ENCODE measurements around the gene ATP5F1E. TPM values are rescaled to one million over a fixed set of nuclear protein-coding genes. Genes with fewer than 3 reads are reported as not detected.

Gene ATP5F1E
- total and polyA plus RNA-seq, 2 donors (not counting 3 experiments of a cell fraction or from before 2014, with no cell fraction given): 29.0 to 107 TPM

- Histone ChIP-seq H3K4me3 (replicated peaks in 1 of 3; ENCODE audit: insufficient read depth in 1 of 3, low read depth in 1 of 3, low read length in 3 of 3) (peak overlapping the region in 2 of 3 experiments; percentile 15 to 35), H3K4me2 (ENCODE audit: insufficient read depth, low read length) (peak overlapping the region; percentile 86), H2AFZ (ENCODE audit: low read depth, low read length) (peak overlapping the region; percentile 88), H3K27me3 (ENCODE audit: control insufficient read depth in 2 of 2, insufficient read depth in 2 of 2, low read length in 2 of 2) (peaks cover 2 to 20% of the 10 kb centered on the region in 2 experiments), H3K4me1 (ENCODE audit: control insufficient read depth, extremely low read depth, insufficient read depth, low read length) (peaks cover 14% of the 10 kb centered on the region), H3K27ac (ENCODE audit: insufficient read depth, low read depth, low read length) (peak overlapping the region; percentile 36), H3K9me3 (replicated peaks; ENCODE audit: control insufficient read depth, insufficient read depth, low read length) (no peaks in the 10 kb centered on the region), H3K9me1 (replicated peaks; ENCODE audit: control insufficient read depth, extremely low read depth, insufficient read depth, low read length) (no peaks in the 10 kb centered on the region), H3K79me2 (ENCODE audit: control insufficient read depth, insufficient read depth, low read length) (no peaks in the 10 kb centered on the region), H3K9ac (replicated peaks; ENCODE audit: extremely low read depth, insufficient read depth, low read length) (no peak overlapping the region), H3K36me3 (ENCODE audit: control insufficient read depth in 2 of 2, extremely low read depth in 1 of 2, insufficient read depth in 2 of 2, low read length in 2 of 2) (no peaks in the 10 kb centered on the region), H4K20me1 (replicated peaks; ENCODE audit: control insufficient read depth, extremely low read depth, insufficient read depth, low read length) (no peaks in the 10 kb centered on the region)
- dilution Hi-C loops (cut with MboI; ENCODE audit: extremely low pct_ligation_motif_present, low sequenced_read_pairs) (no loop called here), intact Hi-C loops (cut with micrococcal nuclease) (no loop called here)
- BruUV-seq (replicated peaks): no TSS peak
- DNase-seq (ENCODE audit: low read depth, low spot score) (peak; percentile 68), FAIRE-seq (peak; percentile 21)
- POLR2A ChIA-PET: interaction anchor here (0.9 kb wide), 1 partner anchor 20 kb away, joined by 3 read pairs; no protein-coding TSS in a partner anchor
- CTCF ChIA-PET: interaction anchor here (0.9 to 2.1 kb wide), 2 partner anchors 19 to 24 kb away, joined by 3 to 10 read pairs; no protein-coding TSS in a partner anchor
- TF ChIP-seq CTCF (IDR thresholded peaks at IDR 0.05; ENCODE audit: extremely low read depth in 1 of 2, insufficient read depth in 1 of 2, low read depth in 1 of 2, low read length in 2 of 2): no peak
- peak; percentile 61 for TF ChIP-seq FOS (IDR thresholded peaks at IDR 0.05; ENCODE audit: borderline replicate concordance, insufficient read depth, low read length)
- TF ChIP-seq JUN (IDR thresholded peaks at IDR 0.05; ENCODE audit: borderline replicate concordance, insufficient read depth, insufficient read length, low read depth): peak; percentile 30
- TF ChIP-seq EZH2 (IDR thresholded peaks at IDR 0.05; ENCODE audit: borderline replicate concordance, low read depth, low read length, severe bottlenecking): no peak
These were observed 31.5 kb upstream of the ATP5F1E start for GRCh38 chr20:59063358-59064213.

All from endothelial cell of umbilical vein (primary cell).